Measurements from ENCODE around the gene NKIRAS2.

NKIRAS2 gene

DNA sequence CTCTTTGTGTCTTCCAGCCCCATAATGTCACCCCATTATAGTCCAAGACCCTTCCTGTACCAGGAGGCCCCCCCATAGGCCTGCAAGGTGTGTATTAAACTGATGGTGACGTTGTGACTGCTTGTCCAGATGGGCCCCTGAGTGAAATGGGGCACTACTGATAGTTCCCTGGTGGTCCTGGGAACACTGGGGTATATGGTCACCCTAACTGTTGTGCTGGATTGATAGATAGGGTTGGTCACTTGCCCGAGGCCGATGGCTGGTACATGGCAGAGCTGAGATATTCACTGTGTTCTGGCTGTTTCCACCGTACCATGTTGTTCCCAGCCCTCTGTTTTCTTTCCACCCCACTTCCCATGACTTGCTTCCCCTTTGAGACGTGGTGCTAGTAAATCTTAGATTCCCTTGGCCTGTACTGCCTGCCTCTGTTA is 49.0 kb upstream of the NKIRAS2 start:
- ChIA-PET POLR2A (interaction anchor here (0.7 kb wide), 1 partner anchor 13 kb away, joined by 3 read pairs; no protein-coding TSS in a partner anchor), CTCF (interaction anchor here (1.0 kb wide), 1 partner anchor 45 kb away, joined by 3 read pairs; no protein-coding TSS in a partner anchor)
- Histone ChIP-seq H3K9me3 (ENCODE audit: control insufficient read depth, insufficient read depth, low read depth, low read length) (no peaks in the 10 kb centered on the region), H3K4me3 (ENCODE audit: low read depth, low read length) (no peak overlapping the region), H3K4me1 (ENCODE audit: control insufficient read depth, insufficient read depth, low read length) (0 out of 2 replicates have a peak, but pooled peaks cover 3% of the 10 kb centered on the region), H3K36me3 (ENCODE audit: control insufficient read depth in 2 of 2, insufficient read depth in 1 of 2, low read length in 2 of 2) (peaks cover 35 to 79% of the 10 kb centered on the region in 2 experiments), H3K27ac (ENCODE audit: extremely low read depth, low read depth, low read length) (0 out of 2 replicates have a peak overlapping the region, but pooled peaks have one; percentile 48)
- TF ChIP-seq ZNF600 (tag by site-specific recombination; IDR thresholded peaks at IDR 0.05): peak; percentile 71
- TF ChIP-seq, protein P1, sequence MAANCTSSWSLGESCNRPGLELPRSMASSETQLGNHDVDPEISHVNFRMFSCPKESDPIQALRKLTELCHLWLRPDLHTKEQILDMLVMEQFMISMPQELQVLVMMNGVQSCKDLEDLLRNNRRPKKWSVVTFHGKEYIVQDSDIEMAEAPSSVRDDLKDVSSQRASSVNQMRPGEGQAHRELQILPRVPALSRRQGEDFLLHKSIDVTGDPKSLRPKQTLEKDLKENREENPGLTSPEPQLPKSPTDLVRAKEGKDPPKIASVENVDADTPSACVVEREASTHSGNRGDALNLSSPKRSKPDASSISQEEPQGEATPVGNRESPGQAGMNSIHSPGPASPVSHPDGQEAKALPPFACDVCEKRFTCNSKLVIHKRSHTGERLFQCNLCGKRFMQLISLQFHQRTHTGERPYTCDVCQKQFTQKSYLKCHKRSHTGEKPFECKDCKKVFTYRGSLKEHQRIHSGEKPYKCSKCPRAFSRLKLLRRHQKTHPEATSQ (tag by site-specific recombination; IDR thresholded peaks at IDR 0.05): no peak

DNA sequence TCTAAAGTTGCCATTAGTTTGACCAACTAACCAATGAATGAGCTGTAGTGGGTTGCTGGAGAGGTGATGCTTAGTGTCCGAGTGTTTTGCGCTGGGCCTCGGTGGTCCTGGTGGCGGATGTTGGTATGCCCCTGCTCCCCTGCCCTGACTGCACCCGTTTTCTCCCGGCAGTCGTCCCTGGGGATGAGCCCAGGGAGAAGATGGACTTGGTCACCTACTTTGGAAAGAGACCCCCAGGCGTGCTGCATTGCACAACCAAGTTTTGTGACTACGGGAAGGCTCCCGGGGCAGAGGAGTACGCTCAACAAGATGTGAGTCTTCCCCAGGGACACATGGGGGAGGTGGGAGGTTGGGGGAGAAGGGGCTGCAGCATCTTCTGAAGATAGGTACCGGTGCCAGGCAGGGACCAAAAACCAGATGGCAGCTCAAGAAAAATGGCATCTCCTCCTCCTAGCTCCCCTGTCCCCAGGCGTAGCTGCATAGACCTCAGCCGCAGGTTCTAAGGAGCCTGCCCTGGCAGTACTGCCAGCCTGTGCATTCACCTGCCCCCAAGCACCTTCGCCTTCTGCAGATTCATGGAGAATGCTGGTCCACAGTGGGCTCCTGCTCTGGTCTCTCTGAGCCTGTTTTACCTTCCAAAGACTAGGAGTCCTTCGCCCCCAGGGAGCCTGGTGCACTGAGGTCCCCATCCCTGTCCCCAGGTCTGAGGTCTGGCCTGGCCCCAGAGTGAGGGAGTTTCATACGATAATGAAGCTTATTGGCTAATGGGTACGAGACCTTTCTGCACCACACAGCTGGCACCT is 48.0 kb upstream of the NKIRAS2 start:
- Histone ChIP-seq H3K4me1 (ENCODE audit: control insufficient read depth, insufficient read depth, low read length) (no peaks in the 10 kb centered on the region), H3K9me3 (ENCODE audit: control insufficient read depth, insufficient read depth, low read depth, low read length) (no peaks in the 10 kb centered on the region), H3K36me3 (ENCODE audit: control insufficient read depth in 2 of 2, insufficient read depth in 1 of 2, low read length in 2 of 2) (peaks cover 40 to 89% of the 10 kb centered on the region in 2 experiments), H3K4me3 (ENCODE audit: low read depth, low read length) (no peak overlapping the region), H3K27ac (ENCODE audit: extremely low read depth, low read depth, low read length) (peak overlapping the region; percentile 17; the same call in 1 of the 2 replicates)
- TF ChIP-seq ZNF394 (tag by site-specific recombination; IDR thresholded peaks at IDR 0.05; ENCODE audit: borderline replicate concordance) (no peak), ZNF747 (tag by site-specific recombination; IDR thresholded peaks at IDR 0.05) (no peak), MEIS1 (CRISPR knock-in tag; IDR thresholded peaks at IDR 0.05; ENCODE audit: borderline replicate concordance) (no peak), ZNF549 (tag by site-specific recombination; IDR thresholded peaks at IDR 0.05) (no peak), ZNF792 (tag by site-specific recombination; IDR thresholded peaks at IDR 0.05) (no peak), ZSCAN30 (tag by site-specific recombination; IDR thresholded peaks at IDR 0.05) (no peak)
- ChIA-PET CTCF (interaction anchor here (0.7 to 1.3 kb wide), 5 partner anchors 9 to 53 kb away, joined by 3 to 8 read pairs (median 3); partner anchors contain the start of gene DNAJC7), POLR2A (interaction anchor here (0.7 to 1.8 kb wide), 5 partner anchors 11 to 266 kb away, joined by 3 to 5 read pairs (median 5); no protein-coding TSS in a partner anchor)

DNA sequence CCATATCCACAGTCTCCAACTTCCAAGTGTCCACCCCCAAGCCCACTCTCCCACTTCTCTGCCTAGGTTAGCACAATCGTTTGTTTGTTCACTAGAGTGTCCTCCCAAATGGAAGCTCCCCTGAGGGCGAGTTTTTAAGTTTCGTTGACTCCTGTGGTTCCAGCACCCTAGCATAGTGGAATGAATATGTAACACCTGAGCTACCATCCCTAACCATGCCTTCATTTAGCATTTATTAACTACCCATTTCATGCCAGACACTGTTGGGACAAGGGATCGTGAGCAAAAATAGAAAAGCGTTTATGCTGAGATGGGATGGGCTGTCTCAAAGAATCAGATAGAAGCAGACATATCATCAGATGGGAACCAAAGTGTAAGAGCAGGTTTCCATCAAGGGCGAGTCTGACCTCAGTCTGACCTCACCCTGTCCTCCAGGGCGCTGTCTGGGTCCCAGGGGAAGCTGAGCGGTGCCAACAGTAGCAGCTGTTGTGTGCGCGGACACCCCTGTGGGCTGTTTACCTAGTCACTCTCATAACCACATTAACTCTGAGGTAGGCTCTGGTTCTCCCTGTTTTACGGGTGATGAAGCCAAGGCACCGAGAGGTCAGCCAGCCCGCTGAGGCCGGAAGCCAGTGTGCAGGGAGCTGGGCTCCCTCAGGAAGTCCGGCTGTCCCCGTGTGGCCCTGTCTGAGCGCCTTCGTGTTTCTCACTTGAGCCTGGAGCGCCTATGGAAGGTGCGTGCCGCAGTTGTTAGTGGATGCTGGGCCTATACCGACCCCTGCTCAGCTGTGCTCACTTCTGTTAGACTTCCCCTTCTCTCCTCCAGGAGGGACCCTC is 47.1 kb upstream of the NKIRAS2 start:
- H3K4me1 ChIP-seq (ENCODE audit: control insufficient read depth, insufficient read depth, low read length): no peaks in the 10 kb centered on the region
- no peak overlapping the region for H3K4me3 ChIP-seq (ENCODE audit: low read depth, low read length)
- ChIA-PET POLR2A (interaction anchor here (0.6 to 1.8 kb wide), 5 partner anchors 10 to 267 kb away, joined by 3 to 5 read pairs (median 3); partner anchors contain the start of gene DNAJC7), CTCF (interaction anchor here (0.7 to 1.3 kb wide), 4 partner anchors 10 to 53 kb away, joined by 3 to 8 read pairs (median 3); partner anchors contain the start of gene DNAJC7)
- H3K36me3 ChIP-seq (ENCODE audit: control insufficient read depth in 2 of 2, insufficient read depth in 1 of 2, low read length in 2 of 2): peaks cover 42 to 96% of the 10 kb centered on the region in 2 experiments
- H3K9me3 ChIP-seq (ENCODE audit: control insufficient read depth, insufficient read depth, low read depth, low read length): no peaks in the 10 kb centered on the region
- H3K27ac ChIP-seq (ENCODE audit: extremely low read depth, low read depth, low read length): peak overlapping the region; percentile 17; the same call in 1 of the 2 replicates
- TF ChIP-seq, protein P2, sequence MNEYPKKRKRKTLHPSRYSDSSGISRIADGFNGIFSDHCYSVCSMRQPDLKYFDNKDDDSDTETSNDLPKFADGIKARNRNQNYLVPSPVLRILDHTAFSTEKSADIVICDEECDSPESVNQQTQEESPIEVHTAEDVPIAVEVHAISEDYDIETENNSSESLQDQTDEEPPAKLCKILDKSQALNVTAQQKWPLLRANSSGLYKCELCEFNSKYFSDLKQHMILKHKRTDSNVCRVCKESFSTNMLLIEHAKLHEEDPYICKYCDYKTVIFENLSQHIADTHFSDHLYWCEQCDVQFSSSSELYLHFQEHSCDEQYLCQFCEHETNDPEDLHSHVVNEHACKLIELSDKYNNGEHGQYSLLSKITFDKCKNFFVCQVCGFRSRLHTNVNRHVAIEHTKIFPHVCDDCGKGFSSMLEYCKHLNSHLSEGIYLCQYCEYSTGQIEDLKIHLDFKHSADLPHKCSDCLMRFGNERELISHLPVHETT (tag by site-specific recombination; IDR thresholded peaks at IDR 0.05): no peak
- no peak for TF ChIP-seq ZNF24 (tag by site-specific recombination; IDR thresholded peaks at IDR 0.05)
- TF ChIP-seq, protein P3, sequence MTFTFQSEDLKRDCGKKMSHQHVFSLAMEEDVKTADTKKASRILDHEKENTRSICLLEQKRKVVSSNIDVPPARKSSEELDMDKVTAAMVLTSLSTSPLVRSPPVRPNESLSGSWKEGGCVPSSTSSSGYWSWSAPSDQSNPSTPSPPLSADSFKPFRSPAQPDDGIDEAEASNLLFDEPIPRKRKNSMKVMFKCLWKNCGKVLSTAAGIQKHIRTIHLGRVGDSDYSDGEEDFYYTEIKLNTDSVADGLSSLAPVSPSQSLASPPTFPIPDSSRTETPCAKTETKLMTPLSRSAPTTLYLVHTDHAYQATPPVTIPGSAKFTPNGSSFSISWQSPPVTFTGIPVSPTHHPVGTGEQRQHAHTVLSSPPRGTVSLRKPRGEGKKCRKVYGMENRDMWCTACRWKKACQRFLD (tag by site-specific recombination; IDR thresholded peaks at IDR 0.05): no peak
- TF ChIP-seq, protein P4, sequence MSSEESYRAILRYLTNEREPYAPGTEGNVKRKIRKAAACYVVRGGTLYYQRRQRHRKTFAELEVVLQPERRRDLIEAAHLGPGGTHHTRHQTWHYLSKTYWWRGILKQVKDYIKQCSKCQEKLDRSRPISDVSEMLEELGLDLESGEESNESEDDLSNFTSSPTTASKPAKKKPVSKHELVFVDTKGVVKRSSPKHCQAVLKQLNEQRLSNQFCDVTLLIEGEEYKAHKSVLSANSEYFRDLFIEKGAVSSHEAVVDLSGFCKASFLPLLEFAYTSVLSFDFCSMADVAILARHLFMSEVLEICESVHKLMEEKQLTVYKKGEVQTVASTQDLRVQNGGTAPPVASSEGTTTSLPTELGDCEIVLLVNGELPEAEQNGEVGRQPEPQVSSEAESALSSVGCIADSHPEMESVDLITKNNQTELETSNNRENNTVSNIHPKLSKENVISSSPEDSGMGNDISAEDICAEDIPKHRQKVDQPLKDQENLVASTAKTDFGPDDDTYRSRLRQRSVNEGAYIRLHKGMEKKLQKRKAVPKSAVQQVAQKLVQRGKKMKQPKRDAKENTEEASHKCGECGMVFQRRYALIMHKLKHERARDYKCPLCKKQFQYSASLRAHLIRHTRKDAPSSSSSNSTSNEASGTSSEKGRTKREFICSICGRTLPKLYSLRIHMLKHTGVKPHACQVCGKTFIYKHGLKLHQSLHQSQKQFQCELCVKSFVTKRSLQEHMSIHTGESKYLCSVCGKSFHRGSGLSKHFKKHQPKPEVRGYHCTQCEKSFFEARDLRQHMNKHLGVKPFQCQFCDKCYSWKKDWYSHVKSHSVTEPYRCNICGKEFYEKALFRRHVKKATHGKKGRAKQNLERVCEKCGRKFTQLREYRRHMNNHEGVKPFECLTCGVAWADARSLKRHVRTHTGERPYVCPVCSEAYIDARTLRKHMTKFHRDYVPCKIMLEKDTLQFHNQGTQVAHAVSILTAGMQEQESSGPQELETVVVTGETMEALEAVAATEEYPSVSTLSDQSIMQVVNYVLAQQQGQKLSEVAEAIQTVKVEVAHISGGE (tag by site-specific recombination; conservative IDR thresholded peaks at IDR 0.05; ENCODE audit: low read depth): no peak
- TF ChIP-seq ZNF658 (tag by site-specific recombination; IDR thresholded peaks at IDR 0.05): no peak
- no peak for TF ChIP-seq ZNF184 (tag by site-specific recombination; IDR thresholded peaks at IDR 0.05)
- no peak for TF ChIP-seq MZF1 (tag by site-specific recombination; IDR thresholded peaks at IDR 0.05; ENCODE audit: borderline replicate concordance)
- TF ChIP-seq GLIS1 (tag by site-specific recombination; IDR thresholded peaks at IDR 0.05): peak; percentile 47
- no peak for TF ChIP-seq SCRT2 (tag by site-specific recombination; IDR thresholded peaks at IDR 0.05)
- peak; percentile 58 for TF ChIP-seq ZIC2 (tag by site-specific recombination; IDR thresholded peaks at IDR 0.05)
- no peak for TF ChIP-seq ZNF776 (tag by site-specific recombination; IDR thresholded peaks at IDR 0.05; ENCODE audit: borderline replicate concordance)

Measured in HEK293 (cell line).